Lower leg skin (tissue), 4 donors: ENCODE data around the gene TSPAN2. TPM values are rescaled to one million over a fixed set of nuclear protein-coding genes. Genes with fewer than 3 reads are reported as not detected.

Source experiments
- DNase-seq, 2 donors: peaks; one replicate each; pipeline ENCODE4 v3.0.0-alpha.2; 2019; ENCODE audit warnings: low spot score in 2 of 2
- H3K4me3 ChIP-seq: fragments of 200-600 bp; sonication (generic); 2 replicates; pipeline ENCODE4 v1.5.1; 2017; ENCODE audit warnings: mild to moderate bottlenecking, low read depth; ENCODE audit not compliant: poor library complexity, severe bottlenecking
- POLR2A ChIP-seq, 2 donors: fragments of 450-650 bp; IDR thresholded peaks; one replicate each; pipeline ENCODE4 v1.6.1; 2016 to 2017; ENCODE audit warnings: antibody characterized with exemption in 2 of 2, mild to moderate bottlenecking in 1 of 2, moderate library complexity in 1 of 2
- WGBS, 2 donors: methylation state at CpG; one replicate each; pipeline ENCODE4 v1.1.5; 2018; 5-methylcytosine and 5-hydroxymethylcytosine counted together
- intact Hi-C: fragments of 100-400 bp; cut with DNase I; formaldehyde crosslinking; loops from one replicate; pipeline ENCODE4 v1.15.0; 2023; ENCODE audit warnings: low total_unique reads
- total RNA-seq, 4 donors: library from RNA; depleted of rRNA; stranded (reverse); fragments of >200 nt; gene quantifications; one replicate each; pipeline ENCODE4 v1.1.0, GENCODE V29; 2016
- TF ChIP-seq, protein P1 (sequence below), 3 donors: fragments of 450-650 bp; IDR thresholded peaks; one replicate each; pipeline ENCODE4 v1.5.1; 2016; ENCODE audit warnings: antibody characterized with exemption in 3 of 3, mild to moderate bottlenecking in 3 of 3, moderate library complexity in 2 of 3

The TSPAN2 gene
- total RNA-seq, 4 donors from 2014 or later, result 0.46 to 4.5 (median 2.2) TPM

DNA sequence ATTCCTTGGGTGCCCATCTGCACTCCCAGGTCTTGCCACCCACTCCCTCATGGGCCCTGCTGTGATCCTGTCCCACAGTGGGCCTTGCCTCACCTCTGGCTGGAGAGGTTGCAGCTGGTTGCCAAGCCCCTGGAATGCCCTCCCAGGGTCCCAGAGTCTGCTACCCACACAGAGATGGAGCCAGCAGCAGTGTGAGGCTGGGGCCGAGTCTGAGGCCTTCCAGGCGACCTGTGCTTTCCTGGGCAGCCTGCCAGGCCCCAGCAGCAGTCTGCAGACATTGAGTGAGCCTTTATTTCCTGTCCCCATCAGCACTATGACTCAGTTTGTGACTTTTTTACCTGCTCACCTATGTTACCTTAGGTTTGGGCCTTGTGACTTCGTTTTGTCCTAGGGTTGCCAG is 25.0 kb upstream of the TSPAN2 start:
- no peak for DNase-seq
- intact Hi-C loops, result loop anchor here (10.0 kb wide), 1 partner anchor 140 kb away; no protein-coding TSS in a partner anchor
- TF ChIP-seq, protein P1, sequence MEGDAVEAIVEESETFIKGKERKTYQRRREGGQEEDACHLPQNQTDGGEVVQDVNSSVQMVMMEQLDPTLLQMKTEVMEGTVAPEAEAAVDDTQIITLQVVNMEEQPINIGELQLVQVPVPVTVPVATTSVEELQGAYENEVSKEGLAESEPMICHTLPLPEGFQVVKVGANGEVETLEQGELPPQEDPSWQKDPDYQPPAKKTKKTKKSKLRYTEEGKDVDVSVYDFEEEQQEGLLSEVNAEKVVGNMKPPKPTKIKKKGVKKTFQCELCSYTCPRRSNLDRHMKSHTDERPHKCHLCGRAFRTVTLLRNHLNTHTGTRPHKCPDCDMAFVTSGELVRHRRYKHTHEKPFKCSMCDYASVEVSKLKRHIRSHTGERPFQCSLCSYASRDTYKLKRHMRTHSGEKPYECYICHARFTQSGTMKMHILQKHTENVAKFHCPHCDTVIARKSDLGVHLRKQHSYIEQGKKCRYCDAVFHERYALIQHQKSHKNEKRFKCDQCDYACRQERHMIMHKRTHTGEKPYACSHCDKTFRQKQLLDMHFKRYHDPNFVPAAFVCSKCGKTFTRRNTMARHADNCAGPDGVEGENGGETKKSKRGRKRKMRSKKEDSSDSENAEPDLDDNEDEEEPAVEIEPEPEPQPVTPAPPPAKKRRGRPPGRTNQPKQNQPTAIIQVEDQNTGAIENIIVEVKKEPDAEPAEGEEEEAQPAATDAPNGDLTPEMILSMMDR (IDR thresholded peaks at IDR 0.05), result no peak
- 51 to 59% methylated on average over 3 of the region's 3 CpGs for WGBS, 2 donors
- H3K4me3 ChIP-seq, result no peak overlapping the region

DNA sequence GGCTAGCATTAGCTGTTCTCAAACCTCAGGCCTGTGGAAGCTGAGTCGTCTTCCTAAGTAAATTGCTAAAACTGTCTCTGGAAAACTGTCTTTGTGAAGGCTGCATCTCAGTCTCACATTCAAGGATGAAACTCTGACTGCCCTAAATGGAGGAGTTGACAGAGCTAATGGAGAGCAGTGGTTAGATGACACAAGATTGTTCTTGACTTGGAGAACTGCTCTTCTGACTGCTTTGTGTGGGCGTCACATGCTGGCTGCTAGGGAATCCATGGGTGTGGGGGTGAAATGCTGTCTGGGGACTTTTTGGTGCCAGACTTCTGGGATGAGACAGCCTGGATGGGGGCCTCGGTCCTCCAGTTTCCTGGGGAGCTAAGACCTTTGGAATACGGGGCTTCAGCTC is 24.5 kb upstream of the TSPAN2 start:
- H3K4me3 ChIP-seq, result no peak overlapping the region
- WGBS, 2 donors, result 62 to 67% methylated on average over 4 of the region's 4 CpGs
- intact Hi-C loops, result loop anchor here (10.0 kb wide), 1 partner anchor 139 kb away; no protein-coding TSS in a partner anchor

DNA sequence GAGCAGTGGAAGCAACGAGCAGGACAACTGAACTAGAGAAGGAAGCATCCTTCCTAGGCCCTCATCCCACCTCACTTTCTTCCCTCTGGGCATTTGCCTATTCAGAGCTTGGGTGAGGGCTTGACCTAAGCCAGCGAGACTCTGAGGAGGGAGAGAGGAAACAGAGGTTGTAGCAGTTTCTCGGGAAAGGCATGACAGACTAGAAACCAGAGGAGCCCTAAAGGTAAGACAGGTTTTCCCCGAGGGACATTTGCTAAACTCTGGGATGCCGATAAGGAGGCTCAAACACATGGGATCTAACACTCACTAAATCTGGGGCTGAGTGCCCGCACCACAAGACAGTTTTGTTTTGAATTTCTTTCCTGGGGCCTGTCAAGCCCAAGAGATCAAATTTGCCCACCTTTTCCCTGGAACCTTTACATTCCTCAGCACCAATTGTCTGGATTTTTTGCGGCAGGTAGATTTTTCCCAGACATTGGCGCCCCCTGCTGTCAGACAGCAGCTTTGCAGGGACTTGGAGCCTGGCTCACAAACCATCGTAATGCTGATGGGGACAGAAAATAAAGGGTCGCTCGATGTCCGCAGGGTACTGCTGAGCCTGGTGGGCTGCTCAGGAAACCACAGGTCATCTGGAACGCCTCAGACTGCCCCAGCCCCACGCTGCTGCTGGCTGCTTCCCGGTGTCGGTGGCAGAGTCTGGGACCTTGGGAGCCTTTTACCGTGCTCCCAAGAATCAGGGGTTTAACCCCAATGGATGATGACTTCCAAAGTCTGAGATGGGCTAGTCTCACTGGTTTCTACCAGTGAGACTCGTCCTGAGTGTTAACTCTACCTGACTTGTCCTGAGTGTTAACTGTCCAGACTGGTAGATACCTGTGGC is 23.4 kb upstream of the TSPAN2 start:
- WGBS, 2 donors, result 37 to 38% methylated on average over 18 of the region's 18 CpGs
- DNase-seq, result no peak
- H3K4me3 ChIP-seq, result no peak overlapping the region
- intact Hi-C loops, result loop anchor here (10.0 kb wide), 1 partner anchor 138 kb away; no protein-coding TSS in a partner anchor
- no peak for TF ChIP-seq POLR2A (IDR thresholded peaks at IDR 0.05)
- TF ChIP-seq, protein P1 (IDR thresholded peaks at IDR 0.05), result peak in 1 of 3 donors; percentile 63

More for the DNA sequence above, 24.5 kb upstream of the TSPAN2 start:
- DNase-seq, result no peak
- no peak for TF ChIP-seq POLR2A (IDR thresholded peaks at IDR 0.05)
- TF ChIP-seq, protein P1 (IDR thresholded peaks at IDR 0.05), result no peak

DNA sequence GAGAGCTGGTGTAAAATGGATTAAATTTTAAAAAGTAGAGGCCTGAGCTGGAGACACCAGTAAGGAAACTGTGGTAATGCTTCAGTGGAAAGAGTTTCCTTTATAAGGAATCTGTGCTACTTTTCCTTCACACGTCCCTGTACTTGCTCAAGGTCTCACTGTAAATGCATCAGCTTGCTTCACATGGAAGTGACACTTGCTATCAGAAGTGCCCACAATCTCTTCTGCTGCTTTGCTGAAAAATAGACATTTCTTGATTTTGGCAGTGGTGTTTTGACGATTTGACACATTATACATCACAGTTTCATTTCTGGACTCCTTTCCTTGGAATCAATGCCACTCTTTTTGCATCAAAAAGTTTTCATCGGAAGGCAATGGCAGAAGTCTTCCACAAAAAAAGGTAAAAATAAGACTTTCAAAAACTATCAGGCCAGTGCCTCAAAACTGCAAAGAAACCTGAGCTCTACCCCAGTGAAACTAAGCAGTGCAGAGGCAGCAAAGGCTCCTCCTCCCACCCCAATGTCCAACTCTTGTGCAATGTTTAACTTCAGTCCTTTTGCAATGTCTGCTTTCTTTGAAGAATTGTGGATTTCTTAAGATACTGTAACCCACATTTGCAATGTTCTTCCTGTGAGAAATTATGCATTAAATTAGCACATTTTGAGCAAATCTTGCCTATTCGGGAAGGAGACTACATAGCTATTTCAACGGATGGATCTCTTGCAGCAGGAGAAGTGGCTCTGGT is 18.4 kb upstream of the TSPAN2 start:
- WGBS, 2 donors, result 83 to 85% methylated on average over 5 of the region's 5 CpGs
- no peak for TF ChIP-seq POLR2A (IDR thresholded peaks at IDR 0.05)
- TF ChIP-seq, protein P1 (IDR thresholded peaks at IDR 0.05), result no peak
- intact Hi-C loops, result no loop called here
- no peak for DNase-seq
- H3K4me3 ChIP-seq, result no peak overlapping the region

DNA sequence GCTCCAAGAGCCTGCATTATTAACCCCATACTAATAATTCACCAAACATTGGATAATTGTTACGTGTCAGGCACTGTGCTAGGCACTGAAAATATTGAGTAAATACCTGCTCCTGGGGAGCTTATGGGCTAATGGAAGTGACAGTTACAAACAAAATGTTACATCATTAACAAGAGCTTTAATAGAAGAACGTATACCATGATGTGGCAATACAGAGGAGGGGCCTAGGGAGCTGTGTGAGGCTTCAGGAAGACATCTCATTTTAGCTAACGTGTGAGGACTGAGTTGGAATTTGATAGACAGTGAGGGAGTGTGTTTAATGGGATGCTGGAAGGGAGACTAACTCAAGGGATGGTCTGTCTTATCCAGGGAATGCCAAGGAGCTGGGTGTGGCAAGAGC is 16.5 kb upstream of the TSPAN2 start:
- DNase-seq, result no peak
- WGBS, 2 donors, result 68 to 81% methylated on average over 3 of the region's 3 CpGs
- TF ChIP-seq POLR2A (IDR thresholded peaks at IDR 0.05), result no peak
- H3K4me3 ChIP-seq, result no peak overlapping the region
- intact Hi-C loops, result no loop called here

DNA sequence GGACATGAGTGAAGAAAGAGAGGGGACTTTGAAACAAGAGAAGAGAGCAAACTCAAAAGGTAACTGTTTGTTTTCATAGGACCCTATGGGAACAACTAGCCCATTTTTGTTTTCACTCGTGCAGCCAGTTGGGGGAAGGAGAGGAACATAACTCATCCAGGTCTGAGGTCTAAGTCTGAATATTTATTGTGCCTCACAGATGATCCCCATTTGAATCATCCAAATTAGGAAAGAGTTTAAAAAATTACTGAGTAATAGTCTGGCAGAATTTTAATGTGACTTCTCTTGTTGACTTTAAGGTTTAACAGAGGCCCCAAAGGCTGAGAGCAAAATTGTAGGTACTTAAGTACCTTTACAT is 10.4 kb upstream of the TSPAN2 start:
- DNase-seq, result no peak
- no peak for TF ChIP-seq POLR2A (IDR thresholded peaks at IDR 0.05)
- TF ChIP-seq, protein P1 (IDR thresholded peaks at IDR 0.05), result no peak
- WGBS, 2 donors, result 20 to 21% methylated on average over 1 of the region's 1 CpG
- no peak overlapping the region for H3K4me3 ChIP-seq
- intact Hi-C loops, result no loop called here
